CD14-positive monocyte (primary cell): ENCODE results near the gene ABCG1. TPM values are rescaled to one million over a fixed set of nuclear protein-coding genes. Genes with fewer than 3 reads are reported as not detected.

Experiments
- DNase-seq, 3 donors: peaks; one replicate each; pipeline ENCODE4 v3.0.0-alpha.2; 2011 to 2022
- H2AFZ ChIP-seq: 2 replicates; pipeline ENCODE4 v1.6.0; 2012; ENCODE audit warnings: mild to moderate bottlenecking, low read depth, low read length, inconsistent platforms; ENCODE audit not compliant: insufficient read depth, poor library complexity, severe bottlenecking
- H3K27ac ChIP-seq, 2 donors: 1 replicate in 1 of 2; 2 replicates in 1 of 2; pipeline ENCODE4 v1.5.1; 2012 to 2013; ENCODE audit warnings: low read length in 2 of 2, control low read depth in 1 of 2, inconsistent platforms in 1 of 2, low read depth in 1 of 2, mild to moderate bottlenecking in 1 of 2
- H3K27me3 ChIP-seq, 2 donors: one replicate each; pipeline versions ENCODE4 v1.6.0 to v1.6.1; 2011 to 2013; ENCODE audit warnings: low read length in 2 of 2; ENCODE audit not compliant: control insufficient read depth in 2 of 2, insufficient read depth in 2 of 2
- H3K36me3 ChIP-seq, 2 donors: replicated peaks in 1 of 2; 1 replicate in 1 of 2; 2 replicates in 1 of 2; pipeline versions ENCODE4 v1.5.1 to v1.6.1; 2012 to 2013; ENCODE audit warnings: low read length in 2 of 2, control low read depth in 1 of 2, inconsistent platforms in 1 of 2, mild to moderate bottlenecking in 1 of 2; ENCODE audit not compliant: insufficient read depth in 2 of 2, control insufficient read depth in 1 of 2
- H3K4me1 ChIP-seq, 2 donors: 1 replicate in 1 of 2; 2 replicates in 1 of 2; pipeline versions ENCODE4 v1.5.1 to v1.6.1; 2012 to 2013; ENCODE audit warnings: low read length in 2 of 2, control low read depth in 1 of 2, inconsistent platforms in 1 of 2, mild to moderate bottlenecking in 1 of 2, moderate library complexity in 1 of 2; ENCODE audit not compliant: insufficient read depth in 2 of 2, control insufficient read depth in 1 of 2
- H3K4me2 ChIP-seq: replicated peaks from 2 replicates; pipeline ENCODE3; 2012; ENCODE audit warnings: low read length, moderate library complexity, mild to moderate bottlenecking; ENCODE audit not compliant: poor library complexity, severe bottlenecking; ENCODE audit errors: extremely low read depth
- H3K4me3 ChIP-seq, 3 experiments: fragments of 200-600 bp in 1 of 3; sonication (generic) in 1 of 3; replicated peaks in 1 of 3; 1 replicate in 2 of 3; 2 replicates in 1 of 3; pipeline ENCODE4 v1.5.1; 2011 to 2013; ENCODE audit warnings: low read length in 3 of 3, mild to moderate bottlenecking in 3 of 3, control low read depth in 2 of 3, low read depth in 2 of 3, inconsistent platforms in 1 of 3, moderate library complexity in 1 of 3
- H3K79me2 ChIP-seq: 2 replicates; pipeline ENCODE4 v1.6.0; 2012; ENCODE audit warnings: mild to moderate bottlenecking, control low read depth, inconsistent platforms, low read length, moderate library complexity; ENCODE audit not compliant: insufficient read depth
- H3K9ac ChIP-seq: 2 replicates; pipeline ENCODE4 v1.6.0; 2017; ENCODE audit warnings: low read length, mild to moderate bottlenecking; ENCODE audit not compliant: insufficient read depth, poor library complexity, severe bottlenecking
- H3K9me3 ChIP-seq, 2 donors: replicated peaks in 1 of 2; 1 replicate in 1 of 2; 2 replicates in 1 of 2; pipeline versions ENCODE4 v1.5.1 to v1.6.1; 2012 to 2013; ENCODE audit warnings: low read length in 2 of 2, control low read depth in 1 of 2; ENCODE audit not compliant: control insufficient read depth in 1 of 2, insufficient read depth in 1 of 2
- H4K20me1 ChIP-seq: 2 replicates; pipeline ENCODE4 v1.6.0; 2012; ENCODE audit warnings: mild to moderate bottlenecking, low read length, control low read depth, moderate library complexity; ENCODE audit not compliant: insufficient read depth
- H3K27ac Mint-ChIP-seq, 7 donors: one replicate each; pipeline ENCODE4 v1.8.0; 2020; ENCODE audit warnings: mild to moderate bottlenecking in 7 of 7, mixed read lengths in 7 of 7, moderate library complexity in 6 of 7, inconsistent platforms in 2 of 7
- H3K27me3 Mint-ChIP-seq, 3 donors: one replicate each; pipeline ENCODE4 v1.8.0; 2021 to 2022; ENCODE audit warnings: low read depth in 3 of 3, mild to moderate bottlenecking in 3 of 3, mixed read lengths in 3 of 3, moderate library complexity in 3 of 3, inconsistent platforms in 1 of 3
- H3K36me3 Mint-ChIP-seq, 2 donors: one replicate each; pipeline ENCODE4 v1.8.0; 2020; ENCODE audit warnings: mixed read lengths in 2 of 2, inconsistent platforms in 1 of 2, mild to moderate bottlenecking in 1 of 2
- H3K4me1 Mint-ChIP-seq: one replicate; pipeline ENCODE4 v1.8.0; 2020; ENCODE audit warnings: mild to moderate bottlenecking, mixed read lengths
- H3K4me3 Mint-ChIP-seq, 2 donors: one replicate each; pipeline ENCODE4 v1.8.0; 2020; ENCODE audit warnings: mild to moderate bottlenecking in 2 of 2, mixed read lengths in 2 of 2, moderate library complexity in 1 of 2
- H3K9me3 Mint-ChIP-seq, 7 donors: one replicate each; pipeline ENCODE4 v1.8.0; 2020 to 2022; ENCODE audit warnings: mixed read lengths in 7 of 7, mild to moderate bottlenecking in 6 of 7, moderate library complexity in 6 of 7, inconsistent platforms in 2 of 7
- CTCF ChIP-seq: fragments of 200-600 bp; IDR thresholded peaks from one replicate; pipeline ENCODE4 v1.8.0; 2022; ENCODE audit warnings: antibody characterized with exemption, mild to moderate bottlenecking
- WGBS: methylation state at CpG from one replicate; pipeline ENCODE4 v1.1.5; 2013; ENCODE audit warnings: missing lambda C conversion rate; ENCODE audit not compliant: insufficient coverage; 5-methylcytosine and 5-hydroxymethylcytosine counted together
- intact Hi-C, 2 donors: fragments of 100-400 bp; cut with micrococcal nuclease; formaldehyde crosslinking; loops; one replicate each; pipeline versions ENCODE4 v1.15.0 to v1.15.1; 2023
- polyA plus RNA-seq, 3 donors: library from polyadenylated mRNA; depleted of rRNA in 1 of 3; unstranded in 2 of 3; stranded (reverse) in 1 of 3; fragments of 300-500 nt in 2 of 3; fragments of >200 nt in 1 of 3; fragmentation: Illumina TruSeq in 2 of 3; gene quantifications; 1 replicate in 2 of 3; 2 replicates in 1 of 3; pipeline ENCODE4 v1.2.3, GENCODE V29; 2012 to 2021

The ABCG1 gene
- polyA plus RNA-seq, 3 donors: 3.0 to 5.2 (median 3.5) TPM

- peak; percentile 89 to 98 (median 96) for DNase-seq
- intact Hi-C loops: loop anchor here (2.0 kb wide), 3 partner anchors 22 to 34 kb away; no protein-coding TSS in a partner anchor
- peaks cover 0 to 1% (median 0%) of the 10 kb centered on the region in 3 donors for H3K27me3 Mint-ChIP-seq
- peak overlapping the region; percentile 55 for H3K9ac ChIP-seq
- H3K36me3 ChIP-seq: no peaks in the 10 kb centered on the region
- H3K36me3 Mint-ChIP-seq: peaks cover 0 to 4% of the 10 kb centered on the region in 2 donors
- peak overlapping the region; percentile 70 for H3K4me2 ChIP-seq
- peak overlapping the region; percentile 49 to 73 for H3K4me3 Mint-ChIP-seq
- no peaks in the 10 kb centered on the region for H3K79me2 ChIP-seq
- H2AFZ ChIP-seq: no peak overlapping the region
- H3K27ac Mint-ChIP-seq: peak overlapping the region; percentile 81 to 96 (median 94)
- no CpG with 5 or more reads among the region's 5 CpGs for WGBS
- H3K9me3 Mint-ChIP-seq: peaks cover 0 to 2% (median 0%) of the 10 kb centered on the region in 7 donors
- no peaks in the 10 kb centered on the region for H3K27me3 ChIP-seq
- H4K20me1 ChIP-seq: no peaks in the 10 kb centered on the region
- peak overlapping the region; percentile 15 to 90 for H3K27ac ChIP-seq
- H3K4me3 ChIP-seq: peak overlapping the region in 1 of 3 experiments; percentile 54
- no peak for TF ChIP-seq CTCF
- peaks cover 42 to 51% of the 10 kb centered on the region in 2 donors for H3K4me1 ChIP-seq
- H3K9me3 ChIP-seq: no peaks in the 10 kb centered on the region
- H3K4me1 Mint-ChIP-seq: peaks cover 60% of the 10 kb centered on the region
These were observed 19.7 kb upstream of the ABCG1 start for GRCh38 chr21:42198929-42199867.

- H3K9ac ChIP-seq: no peak overlapping the region
- H3K27ac ChIP-seq: peak overlapping the region in 1 of 2 donors; percentile 90
- TF ChIP-seq CTCF: no peak
- intact Hi-C loops: loop anchor here (2.0 kb wide), 3 partner anchors 21 to 33 kb away; no protein-coding TSS in a partner anchor
- H3K79me2 ChIP-seq: no peaks in the 10 kb centered on the region
- 86% methylated on average over 5 of the region's 8 CpGs for WGBS
- no peak overlapping the region for H2AFZ ChIP-seq
- H4K20me1 ChIP-seq: no peaks in the 10 kb centered on the region
- peak overlapping the region; percentile 70 for H3K4me2 ChIP-seq
- H3K27me3 Mint-ChIP-seq: peaks cover 0 to 1% (median 0%) of the 10 kb centered on the region in 3 donors
- peak overlapping the region in 1 of 3 experiments; percentile 54 for H3K4me3 ChIP-seq
- peaks cover 53% of the 10 kb centered on the region for H3K4me1 Mint-ChIP-seq
- H3K9me3 Mint-ChIP-seq: peaks cover 0 to 2% (median 0%) of the 10 kb centered on the region in 7 donors
- peak overlapping the region; percentile 42 to 94 (median 92) for H3K27ac Mint-ChIP-seq
- peaks cover 36 to 44% of the 10 kb centered on the region in 2 donors for H3K4me1 ChIP-seq
- no peaks in the 10 kb centered on the region for H3K27me3 ChIP-seq
- H3K4me3 Mint-ChIP-seq: no peak overlapping the region
- H3K36me3 ChIP-seq: no peaks in the 10 kb centered on the region
- peak; percentile 43 to 74 (median 50) for DNase-seq
- H3K36me3 Mint-ChIP-seq: peaks cover 0 to 4% of the 10 kb centered on the region in 2 donors
- H3K9me3 ChIP-seq: no peaks in the 10 kb centered on the region
These were observed 19.0 kb upstream of the ABCG1 start for GRCh38 chr21:42199868-42200463.
